ENCODE data around the gene PRDX5. TPM values are rescaled to one million over a fixed set of nuclear protein-coding genes. Genes with fewer than 3 reads are reported as not detected.

PRDX5 gene
- total and polyA plus RNA-seq, 2 donors (not counting 1 experiment from before 2014, with no cell fraction given) = 50.4 to 95.5 TPM

- no peak overlapping the region for H3K27ac ChIP-seq (ENCODE audit: low read length in 2 of 2)
- no peaks in the 10 kb centered on the region for H3K79me2 ChIP-seq (ENCODE audit: control insufficient read depth, insufficient read depth, low read length)
- H3K36me3 ChIP-seq (replicated peaks in 1 of 2; ENCODE audit: control extremely low read depth in 1 of 2, control insufficient read depth in 1 of 2, extremely low read depth in 1 of 2, insufficient read depth in 2 of 2, low read length in 1 of 2) = peaks cover 0 to 31% of the 10 kb centered on the region in 2 experiments
- CTCF ChIA-PET = no interaction called here
- Mint-ChIP-seq H3K27me3 (no peaks in the 10 kb centered on the region), H3K27ac (no peak overlapping the region), H3K4me1 (peaks cover 4% of the 10 kb centered on the region), H3K4me3 (no peak overlapping the region), H3K9me3 (ENCODE audit: insufficient read depth) (no peaks in the 10 kb centered on the region)
- no peak overlapping the region for H3K4me2 ChIP-seq (replicated peaks; ENCODE audit: low read depth, low read length, poor library complexity, severe bottlenecking)
- no peak overlapping the region for H3K4me3 ChIP-seq (ENCODE audit: control extremely low read depth in 1 of 5, extremely low read depth in 1 of 5, insufficient read depth in 1 of 5, low read depth in 2 of 5, low read length in 4 of 5)
- intact Hi-C loops (cut with micrococcal nuclease) = no loop called here
- ATAC-seq (ENCODE audit: low read depth) = no peak
- no peaks in the 10 kb centered on the region for H3K9me3 ChIP-seq (ENCODE audit: control extremely low read depth in 1 of 3, control insufficient read depth in 2 of 3, insufficient read depth in 1 of 3, low read length in 2 of 3)
- H4K20me1 ChIP-seq (ENCODE audit: control insufficient read depth, insufficient read depth, low read length, poor library complexity, severe bottlenecking) = no peaks in the 10 kb centered on the region
- no peak for DNase-seq
- H2AFZ ChIP-seq (ENCODE audit: insufficient read depth, low read depth, low read length, poor library complexity, severe bottlenecking) = no peak overlapping the region
- TF ChIP-seq EZH2 (IDR thresholded peaks at IDR 0.05; ENCODE audit: borderline replicate concordance, insufficient read depth, low read depth, low read length, poor library complexity, severe bottlenecking) (no peak), CTCF (IDR thresholded peaks at IDR 0.05) (no peak)
- H3K27me3 ChIP-seq (replicated peaks in 1 of 4; ENCODE audit: control extremely low read depth in 1 of 4, control insufficient read depth in 3 of 4, insufficient read depth in 4 of 4, low read length in 3 of 4) = no peaks in the 10 kb centered on the region
- 99% methylated on average over 40 of the region's 46 CpGs for WGBS (ENCODE audit: insufficient coverage)
- peaks cover 4 to 18% of the 10 kb centered on the region in 2 donors for H3K4me1 ChIP-seq (ENCODE audit: control insufficient read depth in 2 of 2, insufficient read depth in 2 of 2, low read length in 2 of 2)
- H3K9ac ChIP-seq (ENCODE audit: low read length) = no peak overlapping the region
- POLR2A ChIA-PET = interaction anchor here (0.6 kb wide), 1 partner anchor 338 kb away, joined by 4 read pairs; no protein-coding TSS in a partner anchor
These were observed 50.2 kb downstream of the PRDX5 start for GRCh38 chr11:64367931-64368672.

- DNase-seq (no peak), ATAC-seq (ENCODE audit: low read depth) (no peak)
- ChIA-PET POLR2A (no interaction called here), CTCF (no interaction called here)
- Histone ChIP-seq H3K27ac (ENCODE audit: low read length in 2 of 2) (no peak overlapping the region), H3K4me3 (ENCODE audit: control extremely low read depth in 1 of 5, extremely low read depth in 1 of 5, insufficient read depth in 1 of 5, low read depth in 2 of 5, low read length in 4 of 5) (no peak overlapping the region), H3K9me3 (ENCODE audit: control extremely low read depth in 1 of 3, control insufficient read depth in 2 of 3, insufficient read depth in 1 of 3, low read length in 2 of 3) (no peaks in the 10 kb centered on the region), H3K36me3 (replicated peaks in 1 of 2; ENCODE audit: control extremely low read depth in 1 of 2, control insufficient read depth in 1 of 2, extremely low read depth in 1 of 2, insufficient read depth in 2 of 2, low read length in 1 of 2) (peaks cover 0 to 31% of the 10 kb centered on the region in 2 experiments), H3K4me2 (replicated peaks; ENCODE audit: low read depth, low read length, poor library complexity, severe bottlenecking) (no peak overlapping the region), H4K20me1 (ENCODE audit: control insufficient read depth, insufficient read depth, low read length, poor library complexity, severe bottlenecking) (no peaks in the 10 kb centered on the region), H3K27me3 (replicated peaks in 1 of 4; ENCODE audit: control extremely low read depth in 1 of 4, control insufficient read depth in 3 of 4, insufficient read depth in 4 of 4, low read length in 3 of 4) (no peaks in the 10 kb centered on the region), H3K9ac (ENCODE audit: low read length) (no peak overlapping the region), H2AFZ (ENCODE audit: insufficient read depth, low read depth, low read length, poor library complexity, severe bottlenecking) (no peak overlapping the region), H3K4me1 (ENCODE audit: control insufficient read depth in 2 of 2, insufficient read depth in 2 of 2, low read length in 2 of 2) (peaks cover 9 to 24% of the 10 kb centered on the region in 2 donors), H3K79me2 (ENCODE audit: control insufficient read depth, insufficient read depth, low read length) (no peaks in the 10 kb centered on the region)
- WGBS (ENCODE audit: insufficient coverage) = 98% methylated on average over 28 of the region's 28 CpGs
- no peak overlapping the region for H3K4me3 Mint-ChIP-seq
- no peaks in the 10 kb centered on the region for H3K27me3 Mint-ChIP-seq
- TF ChIP-seq EZH2 (IDR thresholded peaks at IDR 0.05; ENCODE audit: borderline replicate concordance, insufficient read depth, low read depth, low read length, poor library complexity, severe bottlenecking) = no peak
- no peak for TF ChIP-seq CTCF (IDR thresholded peaks at IDR 0.05)
- intact Hi-C loops (cut with micrococcal nuclease) = no loop called here
- no peaks in the 10 kb centered on the region for H3K9me3 Mint-ChIP-seq (ENCODE audit: insufficient read depth)
- peaks cover 8% of the 10 kb centered on the region for H3K4me1 Mint-ChIP-seq
- H3K27ac Mint-ChIP-seq = no peak overlapping the region
These were observed 50.8 kb downstream of the PRDX5 start for GRCh38 chr11:64368673-64369074.

Data from B cell (primary cell).